Measurements from ENCODE around the gene TTLL3. TPM values are rescaled to one million over a fixed set of nuclear protein-coding genes. Genes with fewer than 3 reads are reported as not detected.

Gene TTLL3
- total and polyA plus RNA-seq, 2 of the 4 experiments (the other 2 are of a cell fraction), result 6.8 to 43.4 TPM

DNA sequence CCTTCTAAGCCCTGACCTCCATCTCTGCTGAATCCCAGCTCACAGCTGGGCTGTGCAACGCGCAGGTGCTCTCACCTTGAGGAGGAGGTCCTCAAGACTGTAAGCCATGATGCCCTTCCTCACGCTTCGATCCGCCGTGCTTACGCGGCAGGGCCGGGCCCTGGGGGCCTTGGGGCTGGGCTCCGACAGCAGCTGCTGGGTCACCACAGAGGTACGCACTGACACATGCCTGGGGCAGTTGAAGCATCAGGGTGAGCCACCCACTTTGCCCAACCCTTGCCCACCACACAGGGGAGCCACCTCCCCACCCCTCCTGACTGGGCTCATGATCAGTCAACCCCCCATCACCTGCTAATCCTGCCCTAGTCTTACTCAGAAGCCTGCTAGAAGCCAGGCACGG is 66.9 kb downstream of the TTLL3 start:
- dilution Hi-C loops (cut with HindIII; ENCODE audit: low sequenced_read_pairs, unreplicated experiment), result no loop called here
- H4K8ac ChIP-seq (ENCODE audit: low read depth in 2 of 2, low read length in 2 of 2), result no peak overlapping the region
- H3K27me3 ChIP-seq (ENCODE audit: control insufficient read depth, insufficient read depth, low read length), result peaks cover 4% of the 10 kb centered on the region; the same call in 1 of the 2 replicates
- CTCF ChIA-PET, result no interaction called here
- in situ Hi-C loops (cut with MboI; ENCODE audit: low sequenced_read_pairs), result no loop called here
- POLR2A ChIA-PET (ENCODE audit: unreplicated experiment), result no interaction called here
- TF ChIP-seq RFX5 (IDR thresholded peaks at IDR 0.05; ENCODE audit: low read depth, low read length), result no peak
- TF ChIP-seq, protein P1, sequence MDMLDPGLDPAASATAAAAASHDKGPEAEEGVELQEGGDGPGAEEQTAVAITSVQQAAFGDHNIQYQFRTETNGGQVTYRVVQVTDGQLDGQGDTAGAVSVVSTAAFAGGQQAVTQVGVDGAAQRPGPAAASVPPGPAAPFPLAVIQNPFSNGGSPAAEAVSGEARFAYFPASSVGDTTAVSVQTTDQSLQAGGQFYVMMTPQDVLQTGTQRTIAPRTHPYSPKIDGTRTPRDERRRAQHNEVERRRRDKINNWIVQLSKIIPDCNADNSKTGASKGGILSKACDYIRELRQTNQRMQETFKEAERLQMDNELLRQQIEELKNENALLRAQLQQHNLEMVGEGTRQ (IDR thresholded peaks at IDR 0.05; ENCODE audit: low read depth, low read length), result no peak
- TF ChIP-seq, protein P2, sequence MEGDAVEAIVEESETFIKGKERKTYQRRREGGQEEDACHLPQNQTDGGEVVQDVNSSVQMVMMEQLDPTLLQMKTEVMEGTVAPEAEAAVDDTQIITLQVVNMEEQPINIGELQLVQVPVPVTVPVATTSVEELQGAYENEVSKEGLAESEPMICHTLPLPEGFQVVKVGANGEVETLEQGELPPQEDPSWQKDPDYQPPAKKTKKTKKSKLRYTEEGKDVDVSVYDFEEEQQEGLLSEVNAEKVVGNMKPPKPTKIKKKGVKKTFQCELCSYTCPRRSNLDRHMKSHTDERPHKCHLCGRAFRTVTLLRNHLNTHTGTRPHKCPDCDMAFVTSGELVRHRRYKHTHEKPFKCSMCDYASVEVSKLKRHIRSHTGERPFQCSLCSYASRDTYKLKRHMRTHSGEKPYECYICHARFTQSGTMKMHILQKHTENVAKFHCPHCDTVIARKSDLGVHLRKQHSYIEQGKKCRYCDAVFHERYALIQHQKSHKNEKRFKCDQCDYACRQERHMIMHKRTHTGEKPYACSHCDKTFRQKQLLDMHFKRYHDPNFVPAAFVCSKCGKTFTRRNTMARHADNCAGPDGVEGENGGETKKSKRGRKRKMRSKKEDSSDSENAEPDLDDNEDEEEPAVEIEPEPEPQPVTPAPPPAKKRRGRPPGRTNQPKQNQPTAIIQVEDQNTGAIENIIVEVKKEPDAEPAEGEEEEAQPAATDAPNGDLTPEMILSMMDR (conservative IDR thresholded peaks at IDR 0.05; ENCODE audit: low read depth, low read length), result no peak
- TF ChIP-seq SMC3 (IDR thresholded peaks at IDR 0.05; ENCODE audit: low read depth, low read length), result no peak
- no peak for TF ChIP-seq FOS (IDR thresholded peaks at IDR 0.05; ENCODE audit: low read depth, low read length)
- no peak for TF ChIP-seq NFE2L2 (IDR thresholded peaks at IDR 0.05; ENCODE audit: low read depth, low read length)
- no peak for TF ChIP-seq RCOR1 (IDR thresholded peaks at IDR 0.05; ENCODE audit: insufficient replicate concordance, low read length)
- no peak for TF ChIP-seq BHLHE40 (IDR thresholded peaks at IDR 0.05; ENCODE audit: low read depth, low read length)
- TF ChIP-seq POLR2A (IDR thresholded peaks at IDR 0.05; ENCODE audit: low read depth, low read length), result no peak
- no peak for TF ChIP-seq CEBPB (IDR thresholded peaks at IDR 0.05; ENCODE audit: low read depth, low read length)
- no peaks in the 10 kb centered on the region for H3K79me1 ChIP-seq (ENCODE audit: low read depth in 1 of 2, low read length in 2 of 2)
- H3K9me1 ChIP-seq (ENCODE audit: insufficient read depth, low read length), result peaks cover 2% of the 10 kb centered on the region
- no peak overlapping the region for H3K4me3 ChIP-seq (ENCODE audit: insufficient read depth, low read depth, low read length)
- H4K20me1 ChIP-seq (ENCODE audit: insufficient read depth, low read length), result no peaks in the 10 kb centered on the region
- peaks cover 2% of the 10 kb centered on the region; the same call in 1 of the 2 replicates for H3K4me1 ChIP-seq (ENCODE audit: control insufficient read depth, insufficient read depth, low read length)
- BruUV-seq (replicated peaks), result no TSS peak
- no peak overlapping the region for H2BK15ac ChIP-seq (ENCODE audit: low read depth, low read length)
- no peak overlapping the region for H3K56ac ChIP-seq (ENCODE audit: extremely low read depth, insufficient read depth, low read length)
- no peak overlapping the region for H3K27ac ChIP-seq (ENCODE audit: insufficient read depth, low read length)
- 0 out of 2 replicates have a peak overlapping the region, but pooled peaks have one; percentile 1 for H2BK120ac ChIP-seq (ENCODE audit: low read depth, low read length)
- no peak overlapping the region for H3K4me2 ChIP-seq (ENCODE audit: low read depth, low read length)
- H3K9me3 ChIP-seq (ENCODE audit: control insufficient read depth, insufficient read depth, low read length), result no peaks in the 10 kb centered on the region
- no peak overlapping the region for H2AK9ac ChIP-seq (replicated peaks; ENCODE audit: low read depth, low read length, poor library complexity)
- no peak overlapping the region for H3K4ac ChIP-seq (ENCODE audit: low read depth, low read length)
- DNase-seq (no peak), ATAC-seq (ENCODE audit: low read depth) (no peak)
- H2AFZ ChIP-seq (replicated peaks; ENCODE audit: low read length, poor library complexity), result peak overlapping the region; percentile 43
- WGBS, 2 experiments (ENCODE audit: extremely low coverage in 2 of 2, insufficient read length in 1 of 2), result 100% methylated on average over 1 of the region's 12 CpGs; no CpG with 5 or more reads in 1 of the 2 experiments
- H4K5ac ChIP-seq (ENCODE audit: low read depth, low read length), result no peak overlapping the region
- H3K9ac ChIP-seq (ENCODE audit: low read depth, low read length), result no peak overlapping the region
- H2BK5ac ChIP-seq (ENCODE audit: low read depth, low read length, poor library complexity, severe bottlenecking), result no peak overlapping the region
- H3K14ac ChIP-seq (replicated peaks; ENCODE audit: low read depth, low read length), result no peak overlapping the region
- H2BK20ac ChIP-seq (ENCODE audit: low read depth, low read length), result no peak overlapping the region
- no peak overlapping the region for H4K91ac ChIP-seq (ENCODE audit: insufficient read depth, low read depth, low read length)
- intact Hi-C loops (cut with micrococcal nuclease), result no loop called here
- H3K36me3 ChIP-seq (ENCODE audit: control insufficient read depth, insufficient read depth, low read length), result no peaks in the 10 kb centered on the region
- no peak overlapping the region for H3K23ac ChIP-seq (ENCODE audit: low read depth, low read length)
- no peak overlapping the region for H2AK5ac ChIP-seq (ENCODE audit: low read depth, low read length)
- H3K18ac ChIP-seq (ENCODE audit: low read depth, low read length), result no peak overlapping the region
